Superior temporal gyrus (tissue), 1 donor: ENCODE results near the gene CAMSAP2.

Experiments
- DNase-seq: peaks from one replicate; pipeline ENCODE4 v3.0.0-alpha.2; 2016; ENCODE audit errors: extremely low spot score

The CAMSAP2 gene, protein sequence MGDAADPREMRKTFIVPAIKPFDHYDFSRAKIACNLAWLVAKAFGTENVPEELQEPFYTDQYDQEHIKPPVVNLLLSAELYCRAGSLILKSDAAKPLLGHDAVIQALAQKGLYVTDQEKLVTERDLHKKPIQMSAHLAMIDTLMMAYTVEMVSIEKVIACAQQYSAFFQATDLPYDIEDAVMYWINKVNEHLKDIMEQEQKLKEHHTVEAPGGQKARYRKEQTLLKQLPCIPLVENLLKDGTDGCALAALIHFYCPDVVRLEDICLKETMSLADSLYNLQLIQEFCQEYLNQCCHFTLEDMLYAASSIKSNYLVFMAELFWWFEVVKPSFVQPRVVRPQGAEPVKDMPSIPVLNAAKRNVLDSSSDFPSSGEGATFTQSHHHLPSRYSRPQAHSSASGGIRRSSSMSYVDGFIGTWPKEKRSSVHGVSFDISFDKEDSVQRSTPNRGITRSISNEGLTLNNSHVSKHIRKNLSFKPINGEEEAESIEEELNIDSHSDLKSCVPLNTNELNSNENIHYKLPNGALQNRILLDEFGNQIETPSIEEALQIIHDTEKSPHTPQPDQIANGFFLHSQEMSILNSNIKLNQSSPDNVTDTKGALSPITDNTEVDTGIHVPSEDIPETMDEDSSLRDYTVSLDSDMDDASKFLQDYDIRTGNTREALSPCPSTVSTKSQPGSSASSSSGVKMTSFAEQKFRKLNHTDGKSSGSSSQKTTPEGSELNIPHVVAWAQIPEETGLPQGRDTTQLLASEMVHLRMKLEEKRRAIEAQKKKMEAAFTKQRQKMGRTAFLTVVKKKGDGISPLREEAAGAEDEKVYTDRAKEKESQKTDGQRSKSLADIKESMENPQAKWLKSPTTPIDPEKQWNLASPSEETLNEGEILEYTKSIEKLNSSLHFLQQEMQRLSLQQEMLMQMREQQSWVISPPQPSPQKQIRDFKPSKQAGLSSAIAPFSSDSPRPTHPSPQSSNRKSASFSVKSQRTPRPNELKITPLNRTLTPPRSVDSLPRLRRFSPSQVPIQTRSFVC (N-terminal part only)

GRCh38 chr1:200738327-200738948, at the start of gene CAMSAP2:
TSS of gene CAMSAP2 (plus strand) at chr1:200738893. CDS start at chr1:200739828, 935 bp downstream.
- DNase-seq: peak; percentile 90

DNA sequence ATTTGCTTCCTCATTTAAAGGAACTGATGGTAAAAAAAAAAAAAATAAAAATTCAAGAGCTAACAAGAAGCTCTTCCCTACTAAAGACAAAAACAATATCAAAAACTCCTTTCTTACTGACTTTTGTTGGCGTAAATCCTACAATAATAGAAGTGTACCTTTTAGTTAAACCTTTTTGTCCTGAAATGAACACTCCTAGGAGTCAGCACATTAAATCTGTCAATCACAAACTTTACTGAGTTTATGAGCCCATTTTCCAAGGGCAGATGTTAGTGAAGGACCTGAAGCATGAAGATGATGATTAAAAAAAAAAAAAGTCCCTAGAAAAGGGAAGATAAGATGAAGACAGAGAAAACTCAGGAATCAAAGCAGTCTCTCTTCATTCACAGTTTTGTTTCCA, 46.4 kb upstream of the CAMSAP2 start:
- DNase-seq: no peak

GRCh38 chr1:200693327-200693726, 45.4 kb upstream of the CAMSAP2 start:
- DNase-seq: no peak

DNA sequence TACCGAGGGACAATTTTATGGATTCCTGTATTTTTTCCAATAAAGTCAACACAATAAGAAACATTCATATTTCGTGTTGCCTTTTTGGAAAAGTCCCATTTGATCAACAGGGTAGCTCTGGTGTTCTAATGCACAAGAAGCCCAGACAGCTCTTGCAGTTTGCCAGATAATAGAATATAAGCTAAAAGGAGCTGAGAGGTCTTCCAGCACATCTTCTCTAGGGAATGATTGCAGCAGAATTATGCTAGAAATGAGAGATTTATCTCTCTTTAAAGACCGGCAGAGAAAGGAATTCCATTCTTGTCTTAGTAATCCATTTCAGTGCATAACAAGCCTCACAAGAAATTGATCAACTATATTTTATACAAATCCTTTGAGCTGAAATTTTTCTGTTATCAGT, 44.0 kb upstream of the CAMSAP2 start:
- DNase-seq: no peak

DNA sequence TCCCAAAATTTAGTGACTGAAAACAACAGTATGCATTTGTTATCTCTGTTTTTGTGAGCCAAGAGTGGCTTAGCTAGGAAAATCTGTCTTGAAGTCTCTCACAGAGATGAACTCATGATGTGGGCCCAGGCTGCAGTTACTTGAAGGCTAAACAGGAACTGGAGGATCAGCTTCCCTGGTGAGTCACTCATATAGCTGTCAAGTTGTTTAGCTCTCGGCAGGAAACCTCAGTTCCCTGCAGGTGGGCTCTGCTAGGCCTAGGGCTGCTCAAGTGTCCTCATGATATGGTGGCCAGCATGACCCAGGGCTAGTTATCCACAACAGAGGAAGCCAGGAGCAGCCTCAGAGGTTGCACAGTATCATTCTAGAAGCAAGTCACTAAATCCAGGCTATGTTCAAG, 38.8 kb upstream of the CAMSAP2 start:
- no peak for DNase-seq

DNA sequence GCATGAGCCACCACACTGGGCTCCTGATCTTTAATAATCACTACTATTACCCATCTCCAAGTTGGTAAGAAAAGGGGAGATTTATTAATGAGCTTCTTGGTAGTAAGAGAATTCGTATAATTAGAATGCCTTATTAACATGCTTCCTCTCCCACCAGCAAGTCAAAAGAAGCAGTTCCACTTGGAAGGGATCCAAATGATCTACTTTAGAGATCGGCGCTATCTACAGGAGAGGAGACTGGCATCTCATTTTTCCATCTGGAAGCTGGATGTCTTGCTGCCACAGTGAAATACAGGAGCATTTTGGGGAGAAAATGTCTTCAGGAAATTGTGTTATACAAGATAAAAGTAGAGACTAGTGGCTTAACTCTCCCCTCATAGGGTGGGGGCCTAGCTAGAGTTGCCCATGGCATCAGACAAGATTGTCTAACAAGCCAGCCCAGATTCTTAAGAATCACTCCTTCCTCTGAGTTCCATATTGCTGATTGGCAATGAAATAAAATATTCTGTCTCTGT, 33.6 kb upstream of the CAMSAP2 start:
- no peak for DNase-seq

DNA sequence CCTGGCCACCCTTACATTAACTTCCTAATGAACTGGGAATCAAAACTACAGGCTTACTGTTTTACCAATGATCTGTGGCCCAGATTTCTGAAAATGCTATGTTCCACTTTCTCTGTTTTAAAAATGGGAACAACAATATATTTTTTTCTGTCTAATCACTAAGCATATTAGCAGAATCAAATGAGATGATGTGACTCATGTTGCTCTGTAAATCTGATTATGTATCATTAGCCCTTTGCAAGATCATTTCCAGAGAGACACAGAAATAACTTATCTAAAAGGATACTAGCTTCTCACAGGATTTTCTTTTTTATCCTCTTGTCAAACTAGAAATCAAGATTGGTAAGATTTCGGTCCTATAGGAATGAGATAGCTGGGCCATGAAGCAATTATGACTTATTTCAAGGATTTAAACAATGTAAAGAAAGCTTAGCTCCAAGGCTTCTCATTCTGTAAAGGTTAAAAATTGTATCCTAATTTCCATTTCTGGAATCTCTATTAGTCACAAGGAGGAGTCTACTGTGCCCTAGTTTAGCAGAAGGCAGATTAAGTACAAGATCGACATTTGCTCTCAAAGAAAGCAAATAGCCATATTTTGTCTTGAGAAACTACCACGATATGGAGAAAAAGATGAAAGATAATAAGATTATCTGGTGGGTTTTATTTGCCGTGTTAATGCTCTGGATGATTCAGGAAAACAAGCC, 32.4 kb upstream of the CAMSAP2 start:
- no peak for DNase-seq

DNA sequence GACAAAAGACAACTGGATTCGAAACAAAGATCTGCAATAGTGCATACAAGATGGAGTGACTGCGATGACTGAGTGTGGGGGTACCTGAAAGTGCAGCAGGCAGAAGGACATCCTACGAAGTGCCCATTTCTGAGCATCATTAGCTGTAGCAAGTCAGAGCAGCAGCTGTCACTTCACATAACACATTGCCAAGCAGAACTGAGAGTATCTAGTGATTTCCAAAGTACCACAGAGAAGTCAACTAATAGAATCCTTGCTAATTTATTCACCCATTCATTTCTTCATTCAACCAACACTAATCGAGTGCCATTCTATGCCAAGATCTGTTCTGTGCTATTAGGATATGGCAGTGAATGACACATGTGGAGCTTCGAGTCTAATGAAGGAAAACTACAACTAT, 31.6 kb upstream of the CAMSAP2 start:
- no peak for DNase-seq

DNA sequence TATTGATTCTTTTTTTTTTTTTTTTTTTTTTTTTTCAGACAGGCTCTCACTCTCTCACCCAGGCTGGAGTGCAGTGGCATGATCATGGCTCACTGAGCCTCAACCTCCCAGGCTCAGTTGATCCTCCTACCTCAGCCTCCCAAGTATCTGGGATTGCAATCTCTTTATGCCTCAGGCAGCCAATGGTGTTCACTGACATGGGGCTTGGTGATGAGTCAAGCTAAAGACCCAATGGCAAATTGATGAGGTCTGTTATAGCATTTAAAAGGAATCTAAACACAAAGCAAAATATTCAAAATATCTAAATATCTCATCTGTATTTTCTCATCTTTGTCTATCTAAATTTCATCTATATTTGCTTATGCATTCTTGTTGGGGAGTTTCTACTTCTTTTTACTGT, 30.5 kb upstream of the CAMSAP2 start:
- DNase-seq: no peak

DNA sequence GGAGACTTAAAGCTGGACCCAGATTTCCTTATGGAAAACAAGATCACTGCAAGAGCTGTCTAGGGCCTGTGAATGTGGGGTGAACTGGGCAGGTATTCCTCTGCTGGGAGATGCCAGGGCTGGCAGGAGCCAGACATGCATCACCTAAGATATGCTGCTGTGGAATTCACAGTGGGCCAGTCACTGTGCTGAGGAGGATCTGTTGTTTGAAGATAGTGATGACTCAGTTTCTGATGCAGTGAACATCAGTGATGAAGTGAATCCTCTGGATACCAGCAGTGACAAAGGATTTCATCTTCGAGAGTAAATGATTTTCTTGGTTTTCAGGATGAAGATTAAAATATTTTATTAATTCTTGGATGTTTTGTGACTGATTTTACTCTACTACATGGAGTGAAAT, 29.9 kb upstream of the CAMSAP2 start:
- no peak for DNase-seq

DNA sequence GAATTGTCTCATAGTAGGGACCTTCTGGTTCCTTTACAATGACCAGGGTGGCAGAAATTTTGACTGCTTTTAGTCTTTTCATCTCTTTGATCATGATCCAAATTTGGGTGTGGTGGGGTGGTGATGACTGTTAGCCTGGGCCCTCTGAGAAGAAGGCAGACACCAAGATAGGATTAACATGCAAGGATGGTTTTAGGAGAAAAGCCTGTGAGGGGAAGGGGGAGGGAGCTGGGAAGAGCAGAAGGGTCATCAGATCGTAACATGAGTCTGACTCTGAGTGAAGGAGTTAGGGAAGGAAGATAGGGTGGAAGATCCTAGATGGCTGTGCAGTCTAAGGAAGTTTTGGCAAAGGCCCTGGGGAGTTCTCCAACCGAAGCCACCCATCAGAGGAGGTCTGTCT, 28.5 kb upstream of the CAMSAP2 start:
- no peak for DNase-seq

DNA sequence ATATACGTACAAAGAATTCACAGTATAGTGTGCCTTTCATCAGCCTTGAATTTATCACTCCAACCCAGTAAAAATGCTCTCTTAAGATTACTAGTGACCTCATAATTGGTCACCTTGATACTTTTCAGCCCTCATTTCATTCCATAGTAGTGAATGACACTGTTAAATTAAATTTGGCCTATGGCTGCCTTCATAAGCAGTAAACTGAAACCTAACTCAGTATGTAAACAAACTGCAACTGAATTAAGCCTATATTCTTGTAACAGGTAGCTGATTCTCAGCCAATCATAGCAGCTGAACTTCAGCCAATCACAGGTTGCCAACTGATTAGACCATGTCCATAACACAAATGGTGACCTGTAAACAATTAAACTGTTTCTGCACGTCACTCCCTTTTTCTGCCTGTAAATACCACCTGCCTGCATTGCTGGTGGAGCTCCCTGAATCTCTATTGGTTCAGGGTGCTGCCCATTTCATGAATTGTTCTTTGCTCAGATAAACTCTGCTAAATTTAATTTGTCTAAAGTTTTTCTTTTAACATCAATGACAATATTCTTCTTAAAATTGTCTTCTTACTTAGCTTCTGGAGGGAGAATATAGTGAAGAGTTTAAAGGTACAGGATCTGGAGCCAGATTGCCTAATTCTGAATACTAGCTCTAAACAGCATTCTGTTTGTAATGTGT, 24.0 kb upstream of the CAMSAP2 start:
- no peak for DNase-seq

DNA sequence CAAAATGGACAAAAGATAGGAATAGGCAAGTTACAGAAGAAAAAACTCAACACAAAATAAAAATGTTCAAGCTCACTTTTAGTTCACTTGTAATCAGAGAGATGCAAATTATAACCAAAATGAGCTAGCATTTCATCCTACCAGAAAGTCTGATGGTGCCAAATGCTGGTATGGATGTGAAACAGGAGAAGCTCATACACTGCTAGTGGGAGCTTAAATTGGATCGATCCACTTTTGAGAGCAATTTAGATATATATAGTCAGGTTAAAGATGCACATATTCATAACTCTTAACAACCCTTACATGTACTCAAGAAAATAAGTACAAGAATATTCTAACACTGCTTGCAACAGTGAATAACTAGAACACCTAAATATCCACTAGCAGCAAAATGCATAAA, 18.5 kb upstream of the CAMSAP2 start:
- no peak for DNase-seq

DNA sequence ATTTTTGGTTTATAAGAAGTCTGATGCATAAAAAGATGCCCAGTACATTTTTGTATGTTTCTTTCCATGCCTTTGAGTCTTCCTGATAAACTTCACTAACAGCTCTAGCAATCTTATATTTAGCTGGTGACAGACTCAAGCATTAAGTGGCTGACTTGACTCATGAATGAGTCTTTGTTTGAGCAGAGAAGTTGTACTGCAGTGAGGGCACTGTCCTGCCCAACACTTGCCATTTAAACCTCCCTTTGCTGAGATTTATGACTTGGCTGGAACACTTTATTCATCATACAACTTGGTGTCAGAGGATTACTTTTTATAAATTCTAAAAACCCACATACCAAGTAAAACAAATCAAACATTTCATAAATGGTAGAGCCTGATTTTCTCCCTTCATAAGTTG, 14.6 kb upstream of the CAMSAP2 start:
- DNase-seq: no peak

GRCh38 chr1:200727257-200727656, 11.4 kb upstream of the CAMSAP2 start:
- no peak for DNase-seq

- no peak for DNase-seq
These were observed 8.8 kb upstream of the CAMSAP2 start for GRCh38 chr1:200729863-200730262.

- no peak for DNase-seq
These were observed 6.9 kb upstream of the CAMSAP2 start for GRCh38 chr1:200731654-200732332.

- DNase-seq: no peak
These were observed 6.3 kb upstream of the CAMSAP2 start for GRCh38 chr1:200732438-200732837.

GRCh38 chr1:200733907-200734306, 4.8 kb upstream of the CAMSAP2 start:
- no peak for DNase-seq

DNA sequence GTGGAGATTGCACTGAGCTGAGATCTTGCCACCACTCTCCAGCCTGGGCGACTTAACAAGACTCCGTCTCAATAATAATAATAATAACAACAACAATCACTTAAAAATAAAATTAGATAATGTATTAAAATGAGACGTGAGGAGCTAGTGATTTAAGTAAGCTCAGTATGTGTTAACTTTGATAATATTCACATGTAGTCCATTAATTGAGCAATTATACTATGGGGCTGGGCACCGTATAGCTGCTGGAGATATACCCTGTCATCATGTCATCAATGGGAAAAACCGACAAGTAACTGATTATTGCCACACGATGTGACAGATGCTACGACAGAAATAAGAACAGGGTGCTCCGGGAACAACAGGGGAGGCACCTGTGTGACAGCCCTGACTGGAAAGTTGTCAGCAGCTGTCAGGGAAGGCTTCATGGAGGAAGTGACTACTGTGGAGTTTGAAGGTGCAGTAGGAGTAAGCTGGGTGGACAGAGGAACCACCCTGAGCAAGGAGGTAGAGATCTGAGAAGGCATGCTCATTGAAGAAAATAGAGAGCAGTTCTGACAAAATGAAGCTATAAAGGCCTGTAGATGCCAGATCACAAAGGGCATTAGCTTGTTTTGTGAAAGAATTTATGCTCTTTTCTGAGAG, 924 bp upstream of the CAMSAP2 start:
- no peak for DNase-seq
